Tibial artery (tissue), 4 donors: ENCODE measurements around the gene BRINP2.

Experiments
- DNase-seq, 2 donors: peaks; one replicate each; pipeline ENCODE4 v3.0.0-alpha.2; 2019
- H3K27ac ChIP-seq, 2 donors: fragments of 200-600 bp; sonication (generic) in 1 of 2; 1 replicate in 1 of 2; 2 replicates in 1 of 2; pipeline ENCODE4 v1.5.1; 2018 to 2019; ENCODE audit warnings: mild to moderate bottlenecking in 1 of 2
- H3K27me3 ChIP-seq, 2 donors: fragments of 200-600 bp; sonication (generic) in 1 of 2; one replicate each; pipeline versions ENCODE4 v1.5.1 to v1.6.0; 2016 to 2019
- H3K36me3 ChIP-seq, 3 donors: fragments of 200-600 bp; sonication (generic) in 2 of 3; one replicate each; pipeline ENCODE4 v1.5.1; 2016 to 2019; ENCODE audit warnings: mild to moderate bottlenecking in 2 of 3
- H3K4me1 ChIP-seq, 4 donors: fragments of 200-600 bp; sonication (generic) in 2 of 4; 1 replicate in 3 of 4; 2 replicates in 1 of 4; pipeline ENCODE4 v1.5.1; 2016 to 2019
- H3K4me3 ChIP-seq, 2 donors: fragments of 200-600 bp; sonication (generic) in 1 of 2; 1 replicate in 1 of 2; 2 replicates in 1 of 2; pipeline ENCODE4 v1.5.1; 2018 to 2019; ENCODE audit warnings: mild to moderate bottlenecking in 2 of 2
- H3K9me3 ChIP-seq, 3 donors: fragments of 200-600 bp; sonication (generic) in 1 of 3; one replicate each; pipeline ENCODE4 v1.5.1; 2016 to 2019
- intact Hi-C: fragments of 100-400 bp; cut with DNase I; formaldehyde crosslinking; loops from one replicate; pipeline ENCODE4 v1.15.0; 2023; ENCODE audit warnings: low total_unique reads
- TF ChIP-seq, protein P1 (sequence below), 2 experiments: fragments of 200-600 bp in 1 of 2; fragments of 450-650 bp in 1 of 2; IDR thresholded peaks; one replicate each; pipeline ENCODE4 v1.5.1; 2017 to 2019; ENCODE audit warnings: antibody characterized with exemption in 2 of 2, mild to moderate bottlenecking in 1 of 2, moderate library complexity in 1 of 2

BRINP2 gene, protein sequence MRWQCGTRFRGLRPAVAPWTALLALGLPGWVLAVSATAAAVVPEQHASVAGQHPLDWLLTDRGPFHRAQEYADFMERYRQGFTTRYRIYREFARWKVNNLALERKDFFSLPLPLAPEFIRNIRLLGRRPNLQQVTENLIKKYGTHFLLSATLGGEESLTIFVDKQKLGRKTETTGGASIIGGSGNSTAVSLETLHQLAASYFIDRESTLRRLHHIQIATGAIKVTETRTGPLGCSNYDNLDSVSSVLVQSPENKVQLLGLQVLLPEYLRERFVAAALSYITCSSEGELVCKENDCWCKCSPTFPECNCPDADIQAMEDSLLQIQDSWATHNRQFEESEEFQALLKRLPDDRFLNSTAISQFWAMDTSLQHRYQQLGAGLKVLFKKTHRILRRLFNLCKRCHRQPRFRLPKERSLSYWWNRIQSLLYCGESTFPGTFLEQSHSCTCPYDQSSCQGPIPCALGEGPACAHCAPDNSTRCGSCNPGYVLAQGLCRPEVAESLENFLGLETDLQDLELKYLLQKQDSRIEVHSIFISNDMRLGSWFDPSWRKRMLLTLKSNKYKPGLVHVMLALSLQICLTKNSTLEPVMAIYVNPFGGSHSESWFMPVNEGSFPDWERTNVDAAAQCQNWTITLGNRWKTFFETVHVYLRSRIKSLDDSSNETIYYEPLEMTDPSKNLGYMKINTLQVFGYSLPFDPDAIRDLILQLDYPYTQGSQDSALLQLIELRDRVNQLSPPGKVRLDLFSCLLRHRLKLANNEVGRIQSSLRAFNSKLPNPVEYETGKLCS

DNA sequence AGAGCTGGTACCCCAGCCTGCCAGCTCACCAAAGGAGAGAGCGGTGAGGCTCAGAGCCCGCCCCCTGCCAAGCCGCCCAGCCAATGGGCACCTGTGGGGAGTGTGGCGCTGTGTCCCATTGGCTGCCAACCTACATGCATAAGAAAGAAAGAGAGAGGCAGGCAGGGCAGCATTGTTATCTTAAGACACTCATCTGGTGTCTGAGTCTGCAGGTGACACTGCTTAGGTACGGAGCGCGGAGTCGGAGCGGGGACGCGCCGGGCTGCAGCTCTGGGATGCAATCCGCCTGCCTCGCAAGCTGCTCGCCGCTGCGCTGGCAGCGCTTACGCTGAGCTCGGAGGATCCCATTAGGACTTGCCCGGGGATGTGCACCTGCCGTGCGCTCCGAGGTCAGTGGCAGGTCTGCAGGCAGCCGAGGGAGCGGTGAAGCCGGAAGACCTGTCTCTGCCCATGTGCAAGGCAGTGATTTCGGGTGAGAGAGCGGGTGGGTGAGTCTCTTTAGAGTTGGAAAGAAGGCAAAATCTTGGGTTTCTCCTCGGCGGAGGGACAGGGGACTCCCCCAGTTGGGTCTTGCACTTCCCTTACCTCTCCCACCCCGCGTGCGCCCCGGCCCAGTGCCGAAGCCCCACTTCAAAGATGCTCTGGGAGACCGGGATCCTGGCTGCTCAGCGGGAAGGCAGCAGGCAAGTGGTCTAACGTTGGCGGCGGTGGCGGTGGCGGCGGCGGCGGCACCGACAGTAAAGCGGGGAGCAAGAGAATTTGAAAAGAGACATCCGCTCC, at the start of gene BRINP2:
TSS of gene BRINP2 (plus strand) at position 203 of the 780 bp plus-strand sequence. CDS start 58,919 bp downstream, outside the sequence.
- Histone ChIP-seq H3K27ac (no peak within 1 kb of the TSS), H3K4me3 (peak within 1 kb of the TSS; percentile 10 to 48), H3K4me1 (peaks cover 0 to 14% (median 10%) of the 10 kb centered on the region in 4 donors), H3K9me3 (no peaks in the 10 kb centered on the region), H3K27me3 (peaks cover 0 to 52% of the 10 kb centered on the region in 2 donors), H3K36me3 (no peaks in the 10 kb centered on the region)
- TF ChIP-seq, protein P1, sequence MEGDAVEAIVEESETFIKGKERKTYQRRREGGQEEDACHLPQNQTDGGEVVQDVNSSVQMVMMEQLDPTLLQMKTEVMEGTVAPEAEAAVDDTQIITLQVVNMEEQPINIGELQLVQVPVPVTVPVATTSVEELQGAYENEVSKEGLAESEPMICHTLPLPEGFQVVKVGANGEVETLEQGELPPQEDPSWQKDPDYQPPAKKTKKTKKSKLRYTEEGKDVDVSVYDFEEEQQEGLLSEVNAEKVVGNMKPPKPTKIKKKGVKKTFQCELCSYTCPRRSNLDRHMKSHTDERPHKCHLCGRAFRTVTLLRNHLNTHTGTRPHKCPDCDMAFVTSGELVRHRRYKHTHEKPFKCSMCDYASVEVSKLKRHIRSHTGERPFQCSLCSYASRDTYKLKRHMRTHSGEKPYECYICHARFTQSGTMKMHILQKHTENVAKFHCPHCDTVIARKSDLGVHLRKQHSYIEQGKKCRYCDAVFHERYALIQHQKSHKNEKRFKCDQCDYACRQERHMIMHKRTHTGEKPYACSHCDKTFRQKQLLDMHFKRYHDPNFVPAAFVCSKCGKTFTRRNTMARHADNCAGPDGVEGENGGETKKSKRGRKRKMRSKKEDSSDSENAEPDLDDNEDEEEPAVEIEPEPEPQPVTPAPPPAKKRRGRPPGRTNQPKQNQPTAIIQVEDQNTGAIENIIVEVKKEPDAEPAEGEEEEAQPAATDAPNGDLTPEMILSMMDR (IDR thresholded peaks at IDR 0.05) = no peak
- DNase-seq = no peak
- intact Hi-C loops = no loop called here

DNA sequence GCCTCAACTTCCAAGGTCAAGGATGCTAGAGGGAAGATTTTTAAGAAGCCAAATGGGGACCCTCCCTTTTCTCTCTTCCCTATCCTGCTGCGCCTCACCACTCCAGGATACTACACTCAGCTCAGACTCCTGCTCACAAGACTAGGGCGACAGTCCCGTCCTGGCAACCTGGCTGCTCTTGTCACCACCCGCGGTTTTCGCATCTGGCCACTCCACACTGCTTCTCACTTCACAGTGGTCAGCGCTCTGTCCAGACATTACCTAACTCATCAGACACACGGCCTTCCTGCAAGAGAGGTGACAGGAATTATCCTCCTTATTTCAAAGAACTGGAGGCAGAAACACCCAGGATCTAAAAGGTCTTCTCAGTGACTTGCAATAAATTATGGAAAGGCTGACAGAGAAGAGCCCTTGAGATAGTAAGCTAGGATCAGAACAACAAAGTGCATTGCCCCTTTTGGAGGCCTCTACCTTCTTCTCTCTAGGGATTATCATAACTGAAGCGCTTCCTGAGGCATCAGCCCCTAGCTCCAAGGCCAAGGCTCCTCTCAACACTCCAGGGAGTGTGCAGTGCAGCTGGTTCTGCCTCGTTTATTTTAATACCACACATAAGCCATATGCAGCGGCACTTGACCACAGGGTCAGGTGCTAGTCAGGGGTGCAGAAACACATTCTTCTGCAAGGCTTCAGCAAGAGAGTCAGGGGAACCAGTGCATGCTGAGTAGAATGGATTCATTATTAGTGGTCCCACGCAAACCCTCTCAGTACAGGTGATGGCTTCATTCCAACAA, 48.1 kb upstream of the BRINP2 start:
- H3K4me1 ChIP-seq = no peaks in the 10 kb centered on the region
- DNase-seq = no peak
- intact Hi-C loops = no loop called here
- H3K27me3 ChIP-seq = peaks cover 0 to 3% of the 10 kb centered on the region in 2 donors
- TF ChIP-seq, protein P1 (IDR thresholded peaks at IDR 0.05) = no peak
- H3K36me3 ChIP-seq = no peaks in the 10 kb centered on the region
- H3K27ac ChIP-seq = no peak overlapping the region
- no peak overlapping the region for H3K4me3 ChIP-seq
- H3K9me3 ChIP-seq = no peaks in the 10 kb centered on the region

DNA sequence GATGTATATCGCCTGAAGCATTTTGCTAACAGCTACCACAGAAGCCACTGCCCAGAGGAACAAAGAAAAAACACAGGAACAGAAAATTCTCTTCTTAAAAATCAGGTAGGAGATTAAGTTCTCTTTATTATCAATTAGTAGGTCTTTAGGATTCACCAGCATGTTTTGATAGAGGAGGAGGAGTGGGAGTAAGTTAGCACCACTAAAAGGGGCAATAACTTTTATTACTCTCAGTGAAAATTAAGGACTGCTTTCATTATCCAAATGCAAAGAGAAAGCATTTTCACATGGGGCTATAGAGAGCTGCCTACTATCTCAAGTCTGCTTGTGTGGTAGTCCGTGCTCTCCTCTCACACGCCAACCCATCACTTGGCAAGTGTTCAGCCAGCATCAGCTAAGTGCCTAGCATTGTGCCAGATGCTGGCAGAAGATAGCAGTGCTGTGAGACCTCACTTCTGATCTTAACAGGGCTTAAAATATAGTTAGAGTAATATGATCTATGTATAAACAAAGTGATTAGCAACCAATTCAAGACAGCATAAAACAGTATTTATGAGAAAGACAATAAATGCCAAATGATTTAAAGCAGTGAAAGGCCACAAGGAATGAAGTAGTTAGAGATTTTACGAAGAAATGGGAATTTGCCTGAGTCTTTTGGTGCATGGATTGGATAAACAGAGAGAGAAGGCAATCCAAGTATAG, 46.0 kb upstream of the BRINP2 start:
- H3K4me3 ChIP-seq = no peak overlapping the region
- no peaks in the 10 kb centered on the region for H3K36me3 ChIP-seq
- H3K27ac ChIP-seq = no peak overlapping the region
- DNase-seq = no peak
- H3K27me3 ChIP-seq = peaks cover 0 to 5% of the 10 kb centered on the region in 2 donors
- no peaks in the 10 kb centered on the region for H3K4me1 ChIP-seq
- intact Hi-C loops = no loop called here
- TF ChIP-seq, protein P1 (IDR thresholded peaks at IDR 0.05) = no peak
- no peaks in the 10 kb centered on the region for H3K9me3 ChIP-seq

DNA sequence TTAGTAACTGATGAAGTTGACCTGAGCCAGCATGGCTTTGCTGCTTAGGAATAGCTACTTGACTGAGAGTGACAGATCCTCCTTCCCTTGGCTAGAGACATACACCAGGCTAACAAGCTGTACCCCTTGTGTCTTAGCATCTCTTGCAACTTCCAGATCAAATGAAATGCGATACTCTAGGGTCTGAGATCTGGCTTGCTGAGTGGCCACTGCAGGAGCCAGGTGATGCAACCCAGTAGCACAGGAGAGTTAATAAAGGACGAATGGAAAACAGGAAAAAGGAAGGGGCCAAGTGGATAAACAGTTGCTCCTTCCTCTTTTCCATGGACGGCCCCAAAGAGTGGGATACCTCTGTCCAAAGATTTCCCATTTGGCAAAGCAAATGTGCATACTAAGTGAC, 44.5 kb upstream of the BRINP2 start:
- H3K4me3 ChIP-seq = no peak overlapping the region
- H3K27me3 ChIP-seq = peaks cover 0 to 2% of the 10 kb centered on the region in 2 donors
- H3K9me3 ChIP-seq = no peaks in the 10 kb centered on the region
- intact Hi-C loops = no loop called here
- H3K36me3 ChIP-seq = no peaks in the 10 kb centered on the region
- TF ChIP-seq, protein P1 (IDR thresholded peaks at IDR 0.05) = no peak
- H3K27ac ChIP-seq = no peak overlapping the region
- no peaks in the 10 kb centered on the region for H3K4me1 ChIP-seq
- DNase-seq = no peak
